Neural progenitor cell (in vitro differentiated cells): ENCODE results near the gene OR2AT4.

Experiments
- CTCF ChIP-seq: fragments of 200-600 bp; sonication (generic); IDR thresholded peaks from 2 replicates; pipeline ENCODE4 v1.5.1; 2017; ENCODE audit warnings: antibody characterized with exemption, mild to moderate bottlenecking
- EZH2 ChIP-seq: fragments of 200-600 bp; sonication (generic); IDR thresholded peaks from 2 replicates; pipeline ENCODE4 v1.6.1; 2017; ENCODE audit warnings: antibody characterized with exemption, mild to moderate bottlenecking, moderate library complexity

GRCh38 chr11:75078233-75078632 lies 18.4 kb downstream of the OR2AT4 start:
- TF ChIP-seq EZH2 = no peak
- TF ChIP-seq CTCF = no peak
